HUDEP-2 (cell line): ENCODE measurements around the gene SUSD1.
"Not testable (repeated sequence)": the region's sequence is repeated elsewhere in the genome, so short reads cannot be mapped to it uniquely, and the experiment has no call there.

ENCODE experiments used
- DNase-seq, 76 experiments: peaks; one replicate each; lab custom pipeline; 2025; ENCODE audit not compliant: unreplicated experiment in 76 of 76; lab: John Stamatoyannopoulos, UW

Gene SUSD1

GRCh38 chr9:112174965-112175795 is at the start of gene SUSD1:
TSS of gene SUSD1 (minus strand) at chr9:112175297. CDS start at chr9:112175235, 62 bp downstream.
- DNase-seq, result peak in 36 of 76 experiments; percentile 10 to 59 (median 32)

- DNase-seq, result no peak
Measured at GRCh38 chr9:112224401-112225289, 49.5 kb upstream of the SUSD1 start.

GRCh38 chr9:112218908-112219307 is 43.8 kb upstream of the SUSD1 start:
- no peak for DNase-seq

GRCh38 chr9:112212926-112213325 is 37.8 kb upstream of the SUSD1 start:
- DNase-seq, result no peak

- no peak for DNase-seq
Measured at GRCh38 chr9:112207451-112207850, 32.4 kb upstream of the SUSD1 start.

- no peak for DNase-seq
Measured at GRCh38 chr9:112203536-112203935, 28.4 kb upstream of the SUSD1 start.

GRCh38 chr9:112200711-112201110 is 25.6 kb upstream of the SUSD1 start:
- DNase-seq, result no peak

GRCh38 chr9:112198646-112199045 is 23.5 kb upstream of the SUSD1 start:
- DNase-seq, result no peak

- peak in 1 of 76 experiments; percentile 9 for DNase-seq
Measured at GRCh38 chr9:112194969-112195431, 19.9 kb upstream of the SUSD1 start.

GRCh38 chr9:112193572-112194288 is 18.6 kb upstream of the SUSD1 start:
- no peak for DNase-seq

GRCh38 chr9:112190320-112190719 is 15.2 kb upstream of the SUSD1 start:
- not testable (repeated sequence) for DNase-seq

GRCh38 chr9:112188884-112189283 is 13.8 kb upstream of the SUSD1 start:
- DNase-seq, result no peak

GRCh38 chr9:112187404-112187803 is 12.3 kb upstream of the SUSD1 start:
- no peak for DNase-seq

GRCh38 chr9:112186695-112187094 is 11.6 kb upstream of the SUSD1 start:
- no peak for DNase-seq

- DNase-seq, result no peak
Measured at GRCh38 chr9:112184946-112185345, 9.8 kb upstream of the SUSD1 start.

GRCh38 chr9:112184221-112184620 is 9.1 kb upstream of the SUSD1 start:
- DNase-seq, result no peak

- peak in 36 of 76 experiments; percentile 2 to 65 (median 29) for DNase-seq
Measured at GRCh38 chr9:112180387-112180881, 5.3 kb upstream of the SUSD1 start.

GRCh38 chr9:112179816-112180215 is 4.7 kb upstream of the SUSD1 start:
- DNase-seq, result no peak

- DNase-seq, result no peak
Measured at GRCh38 chr9:112176524-112176923, 1.4 kb upstream of the SUSD1 start.

- DNase-seq, result no peak
Measured at GRCh38 chr9:112175796-112176315, 759 bp upstream of the SUSD1 start.
